Effector memory CD8-positive, alpha-beta T cell (primary cell): ENCODE measurements around the gene VKORC1.

Experiments
- ATAC-seq: fragments of 150-1000 bp; cut with Tn5 transposase; replicated peaks from 2 replicates; pipeline ENCODE4 v1.10.0; 2021; ENCODE audit warnings: mild to moderate bottlenecking, moderate library complexity
- DNase-seq, 3 experiments: peaks; one replicate each; pipeline ENCODE4 v3.0.0; 2021
- H3K27ac Mint-ChIP-seq, 2 donors: one replicate each; pipeline ENCODE4 v1.8.0; 2022; ENCODE audit warnings: mild to moderate bottlenecking in 2 of 2, mixed read lengths in 2 of 2, moderate library complexity in 2 of 2
- H3K27me3 Mint-ChIP-seq, 2 donors: one replicate each; pipeline ENCODE4 v1.8.0; 2022; ENCODE audit warnings: mixed read lengths in 2 of 2
- H3K36me3 Mint-ChIP-seq: one replicate; pipeline ENCODE4 v1.8.0; 2022; ENCODE audit warnings: mild to moderate bottlenecking, moderate library complexity, mixed read lengths; ENCODE audit not compliant: insufficient read depth
- H3K4me1 Mint-ChIP-seq, 2 donors: one replicate each; pipeline ENCODE4 v1.8.0; 2022; ENCODE audit warnings: low read depth in 2 of 2, mixed read lengths in 2 of 2
- H3K4me3 Mint-ChIP-seq, 2 donors: one replicate each; pipeline ENCODE4 v1.8.0; 2022; ENCODE audit warnings: mild to moderate bottlenecking in 2 of 2, mixed read lengths in 2 of 2, moderate library complexity in 2 of 2
- H3K9me3 Mint-ChIP-seq, 2 donors: one replicate each; pipeline ENCODE4 v1.8.0; 2022; ENCODE audit warnings: mixed read lengths in 2 of 2

Gene VKORC1

DNA sequence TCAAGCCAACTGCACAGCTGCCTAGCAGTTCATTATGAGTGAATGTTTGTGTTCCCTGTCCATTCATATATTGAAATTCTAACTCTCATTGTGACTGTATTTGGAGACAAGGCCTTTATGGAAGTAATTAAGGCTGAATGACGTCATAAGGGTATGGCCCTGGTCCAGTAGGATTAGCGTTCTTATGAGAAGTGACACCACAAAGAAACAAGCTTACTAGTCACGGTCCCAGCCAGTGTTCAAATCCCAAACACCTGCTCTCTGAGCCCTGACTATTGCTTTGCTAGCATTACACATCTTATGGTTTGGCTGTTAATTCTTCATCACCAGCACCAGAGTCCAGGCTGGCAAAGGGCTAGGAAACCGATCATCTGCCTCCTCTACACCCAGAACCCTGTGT lies 22.7 kb downstream of the VKORC1 start:
- Mint-ChIP-seq H3K4me1 (peaks cover 31 to 38% of the 10 kb centered on the region in 2 donors), H3K27ac (peak overlapping the region; percentile 90 to 96), H3K4me3 (peak overlapping the region; percentile 78 to 94), H3K9me3 (no peaks in the 10 kb centered on the region), H3K27me3 (no peaks in the 10 kb centered on the region), H3K36me3 (peaks cover 15% of the 10 kb centered on the region)
- DNase-seq (no peak), ATAC-seq (no peak)

- ATAC-seq = no peak
These were observed 27.3 kb downstream of the VKORC1 start for GRCh38 chr16:31067342-31067741.

DNA sequence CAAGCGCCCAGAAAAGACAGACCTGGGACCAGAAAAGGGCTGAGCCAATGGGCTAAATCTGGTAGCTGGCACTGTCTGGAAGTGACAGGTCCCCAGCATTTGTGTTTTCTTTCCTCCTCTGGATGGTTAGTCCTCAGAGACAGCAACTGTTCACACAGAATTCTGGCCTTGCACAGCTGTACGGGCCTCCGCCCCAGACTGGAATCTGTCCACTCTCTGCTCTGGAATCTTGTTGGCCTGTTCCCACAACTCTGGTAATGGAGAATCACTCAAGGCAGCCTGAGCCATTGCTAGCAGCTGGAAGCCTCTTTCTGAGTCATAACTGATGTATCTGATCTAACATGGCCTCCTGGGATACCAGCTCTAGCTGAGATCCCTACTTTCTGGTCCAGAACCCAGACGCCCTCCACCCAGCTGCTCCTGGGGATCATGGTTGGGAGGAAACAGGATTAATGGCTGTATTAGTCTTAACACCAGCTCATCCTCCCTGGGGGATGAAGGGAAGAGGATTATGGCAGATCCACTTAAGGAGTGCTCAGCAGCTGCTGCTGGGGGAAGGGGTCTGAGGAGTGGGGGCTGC lies 29.6 kb downstream of the VKORC1 start:
- Mint-ChIP-seq H3K27me3 (no peaks in the 10 kb centered on the region), H3K27ac (peak overlapping the region; percentile 89 to 95), H3K4me1 (peaks cover 44 to 46% of the 10 kb centered on the region in 2 donors), H3K36me3 (peaks cover 37% of the 10 kb centered on the region), H3K9me3 (no peaks in the 10 kb centered on the region), H3K4me3 (peak overlapping the region; percentile 89 to 90)
- DNase-seq (no peak), ATAC-seq (no peak)

More at GRCh38 chr16:31067342-31067741, 27.3 kb downstream of the VKORC1 start:
- Mint-ChIP-seq H3K4me1 (peaks cover 47 to 53% of the 10 kb centered on the region in 2 donors), H3K27me3 (no peaks in the 10 kb centered on the region), H3K9me3 (no peaks in the 10 kb centered on the region), H3K36me3 (peaks cover 25% of the 10 kb centered on the region), H3K4me3 (no peak overlapping the region), H3K27ac (peak overlapping the region in 1 of 2 donors; percentile 39)
- no peak for DNase-seq

- Mint-ChIP-seq H3K27me3 (no peaks in the 10 kb centered on the region), H3K9me3 (no peaks in the 10 kb centered on the region), H3K4me3 (peak overlapping the region; percentile 89 to 90), H3K4me1 (peaks cover 39 to 42% of the 10 kb centered on the region in 2 donors), H3K27ac (peak overlapping the region; percentile 89 to 95), H3K36me3 (peaks cover 40% of the 10 kb centered on the region)
- DNase-seq (peak; percentile 32 to 42 (median 41)), ATAC-seq (peak; percentile 84)
These were observed 30.6 kb downstream of the VKORC1 start for GRCh38 chr16:31063843-31064611.

- Mint-ChIP-seq H3K4me3 (peak overlapping the region; percentile 89 to 90), H3K9me3 (no peaks in the 10 kb centered on the region), H3K27ac (peak overlapping the region; percentile 89 to 95), H3K27me3 (no peaks in the 10 kb centered on the region), H3K4me1 (peaks cover 34 to 42% of the 10 kb centered on the region in 2 donors), H3K36me3 (peaks cover 41% of the 10 kb centered on the region)
- no peak for DNase-seq
- ATAC-seq = no peak
These were observed 31.1 kb downstream of the VKORC1 start for GRCh38 chr16:31063495-31063842.

GRCh38 chr16:31061813-31062440 lies 32.7 kb downstream of the VKORC1 start:
- ATAC-seq (no peak), DNase-seq (no peak)
- peak overlapping the region; percentile 89 to 90 for H3K4me3 Mint-ChIP-seq
- peaks cover 47% of the 10 kb centered on the region for H3K36me3 Mint-ChIP-seq
- H3K27ac Mint-ChIP-seq = peak overlapping the region in 1 of 2 donors; percentile 41
- no peaks in the 10 kb centered on the region for H3K27me3 Mint-ChIP-seq
- no peaks in the 10 kb centered on the region for H3K9me3 Mint-ChIP-seq
- H3K4me1 Mint-ChIP-seq = peaks cover 34 to 39% of the 10 kb centered on the region in 2 donors

DNA sequence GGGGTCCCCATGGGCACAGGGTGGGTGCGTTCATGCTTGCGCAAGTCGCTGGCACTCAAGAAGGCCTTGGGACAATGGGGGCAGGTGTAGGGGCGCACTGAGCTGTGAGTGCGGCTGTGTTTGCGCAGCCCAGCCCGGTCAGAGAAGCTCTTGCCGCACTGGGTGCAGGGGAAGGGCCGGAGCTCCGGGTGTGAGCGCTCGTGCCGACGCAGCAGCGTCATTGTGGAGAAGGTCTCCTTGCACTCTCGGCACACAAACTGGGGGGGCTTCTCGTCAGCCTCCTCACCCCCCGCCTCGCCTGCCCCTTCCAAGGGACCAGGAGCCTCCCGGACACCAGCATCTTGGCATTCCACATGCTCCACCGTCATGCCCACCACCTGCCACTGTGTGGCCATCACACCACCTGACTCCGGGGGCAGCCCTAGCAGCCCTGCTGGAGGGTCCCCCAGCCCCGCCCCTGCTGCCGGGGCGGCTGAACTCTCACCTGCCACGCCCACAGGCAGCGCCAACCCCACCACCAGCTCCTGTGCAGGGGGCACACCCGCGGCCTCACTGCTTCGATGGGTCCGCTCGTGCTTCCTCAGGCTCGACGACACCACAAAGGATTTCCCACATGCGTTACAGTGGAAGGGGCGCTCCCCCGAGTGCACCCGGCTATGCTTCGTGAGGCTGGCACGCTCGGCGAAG lies 33.3 kb downstream of the VKORC1 start:
- Mint-ChIP-seq H3K4me3 (peak overlapping the region; percentile 41 to 54), H3K27ac (peak overlapping the region in 1 of 2 donors; percentile 41), H3K9me3 (no peaks in the 10 kb centered on the region), H3K4me1 (peaks cover 32 to 38% of the 10 kb centered on the region in 2 donors), H3K27me3 (no peaks in the 10 kb centered on the region), H3K36me3 (peaks cover 51% of the 10 kb centered on the region)
- no peak for DNase-seq
- no peak for ATAC-seq

- H3K4me3 Mint-ChIP-seq = no peak overlapping the region
- ATAC-seq (no peak), DNase-seq (no peak)
- H3K27me3 Mint-ChIP-seq = no peaks in the 10 kb centered on the region
- peak overlapping the region in 1 of 2 donors; percentile 26 for H3K27ac Mint-ChIP-seq
- peaks cover 31% of the 10 kb centered on the region for H3K36me3 Mint-ChIP-seq
- no peaks in the 10 kb centered on the region for H3K9me3 Mint-ChIP-seq
- peaks cover 3 to 8% of the 10 kb centered on the region in 2 donors for H3K4me1 Mint-ChIP-seq
These were observed 39.0 kb downstream of the VKORC1 start for GRCh38 chr16:31055613-31056012.

GRCh38 chr16:31052114-31052513 lies 42.5 kb downstream of the VKORC1 start:
- ATAC-seq = no peak
- H3K9me3 Mint-ChIP-seq = no peaks in the 10 kb centered on the region
- H3K27ac Mint-ChIP-seq = peak overlapping the region in 1 of 2 donors; percentile 56
- peaks cover 15% of the 10 kb centered on the region for H3K36me3 Mint-ChIP-seq
- DNase-seq = no peak
- no peaks in the 10 kb centered on the region for H3K27me3 Mint-ChIP-seq
- no peak overlapping the region for H3K4me3 Mint-ChIP-seq
- H3K4me1 Mint-ChIP-seq = peaks cover 3 to 6% of the 10 kb centered on the region in 2 donors

- H3K9me3 Mint-ChIP-seq = no peaks in the 10 kb centered on the region
- no peak overlapping the region for H3K27ac Mint-ChIP-seq
- no peaks in the 10 kb centered on the region for H3K27me3 Mint-ChIP-seq
- H3K36me3 Mint-ChIP-seq = peaks cover 6% of the 10 kb centered on the region
- no peak overlapping the region for H3K4me3 Mint-ChIP-seq
- ATAC-seq (no peak), DNase-seq (no peak)
- H3K4me1 Mint-ChIP-seq = peaks cover 3 to 6% of the 10 kb centered on the region in 2 donors
These were observed 44.1 kb downstream of the VKORC1 start for GRCh38 chr16:31050280-31051030.

- no peak overlapping the region for H3K27ac Mint-ChIP-seq
- H3K9me3 Mint-ChIP-seq = no peaks in the 10 kb centered on the region
- H3K4me1 Mint-ChIP-seq = no peaks in the 10 kb centered on the region
- DNase-seq = no peak
- no peak overlapping the region for H3K4me3 Mint-ChIP-seq
- H3K27me3 Mint-ChIP-seq = no peaks in the 10 kb centered on the region
- H3K36me3 Mint-ChIP-seq = peaks cover 23% of the 10 kb centered on the region
- no peak for ATAC-seq
These were observed 50.6 kb downstream of the VKORC1 start for GRCh38 chr16:31043898-31044481.

DNA sequence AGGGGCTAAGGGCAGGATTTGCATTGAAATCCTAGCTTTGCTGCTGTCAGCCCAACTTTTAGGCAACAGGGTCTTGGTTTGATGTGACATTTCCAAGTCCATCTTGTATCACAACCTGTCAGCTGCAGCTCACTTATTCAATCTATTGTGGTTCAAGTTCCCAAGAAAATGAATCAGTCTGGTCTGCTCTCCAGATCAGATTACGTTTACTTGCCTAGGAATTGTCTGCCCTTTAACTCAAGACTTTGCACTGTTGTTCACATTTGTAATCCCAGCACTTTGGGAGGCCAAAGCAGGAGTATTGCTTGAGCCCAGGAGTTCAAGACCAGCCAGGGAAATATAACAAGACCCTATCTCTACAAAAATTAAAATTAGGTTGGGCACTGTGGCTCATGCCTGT lies 51.2 kb downstream of the VKORC1 start:
- ATAC-seq = no peak
- Mint-ChIP-seq H3K9me3 (no peaks in the 10 kb centered on the region), H3K4me1 (no peaks in the 10 kb centered on the region), H3K27me3 (no peaks in the 10 kb centered on the region), H3K36me3 (peaks cover 24% of the 10 kb centered on the region), H3K27ac (no peak overlapping the region), H3K4me3 (no peak overlapping the region)
- no peak for DNase-seq
